ENCODE measurements around the gene ZNF70. TPM values are rescaled to one million over a fixed set of nuclear protein-coding genes. Genes with fewer than 3 reads are reported as not detected.
A peak's percentile ranks its signal among the peaks of the same experiment; 100 is the strongest.

The ZNF70 gene
- total RNA-seq, 1 donor from 2014 or later = 4.9 TPM

DNA sequence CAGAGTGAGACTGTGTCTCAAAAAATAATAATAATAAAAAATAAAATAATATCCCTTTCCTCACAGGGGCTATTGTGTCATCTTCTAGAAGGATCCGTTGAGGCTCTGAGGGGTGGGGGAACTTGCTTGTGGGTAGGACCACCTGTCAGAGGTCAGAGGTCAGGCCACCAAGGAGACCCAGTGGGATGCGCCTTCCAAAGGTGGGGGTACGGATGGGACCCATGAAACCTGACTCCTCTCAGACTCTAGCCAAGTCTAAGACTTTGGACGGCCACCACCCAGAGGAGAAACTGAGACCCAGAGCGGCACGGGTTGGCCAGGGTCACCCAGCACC lies 21.4 kb upstream of the ZNF70 start:
- intact Hi-C loops (cut with micrococcal nuclease) = loop anchor here (2.0 to 5.0 kb wide), 2 partner anchors 29 to 185 kb away; no protein-coding TSS in a partner anchor
- H3K4me3 Mint-ChIP-seq = peak overlapping the region; percentile 67
- no peak overlapping the region for H3K27ac Mint-ChIP-seq
- no peak for DNase-seq
- CTCF ChIA-PET = interaction anchor here (1.6 to 2.5 kb wide), 5 partner anchors 15 to 86 kb away, joined by 4 to 33 read pairs (median 5); partner anchors contain the start of gene SLC2A11
- POLR2A ChIA-PET = interaction anchor here (0.6 to 11.8 kb wide), 12 partner anchors 9 to 85 kb away, joined by 3 to 229 read pairs (median 4); partner anchors contain the start of genes DERL3, SLC2A11, SMARCB1 and VPREB3
- peaks cover 49% of the 10 kb centered on the region for H3K4me1 Mint-ChIP-seq
- no peaks in the 10 kb centered on the region for H3K9me3 Mint-ChIP-seq
- TF ChIP-seq, protein P1, sequence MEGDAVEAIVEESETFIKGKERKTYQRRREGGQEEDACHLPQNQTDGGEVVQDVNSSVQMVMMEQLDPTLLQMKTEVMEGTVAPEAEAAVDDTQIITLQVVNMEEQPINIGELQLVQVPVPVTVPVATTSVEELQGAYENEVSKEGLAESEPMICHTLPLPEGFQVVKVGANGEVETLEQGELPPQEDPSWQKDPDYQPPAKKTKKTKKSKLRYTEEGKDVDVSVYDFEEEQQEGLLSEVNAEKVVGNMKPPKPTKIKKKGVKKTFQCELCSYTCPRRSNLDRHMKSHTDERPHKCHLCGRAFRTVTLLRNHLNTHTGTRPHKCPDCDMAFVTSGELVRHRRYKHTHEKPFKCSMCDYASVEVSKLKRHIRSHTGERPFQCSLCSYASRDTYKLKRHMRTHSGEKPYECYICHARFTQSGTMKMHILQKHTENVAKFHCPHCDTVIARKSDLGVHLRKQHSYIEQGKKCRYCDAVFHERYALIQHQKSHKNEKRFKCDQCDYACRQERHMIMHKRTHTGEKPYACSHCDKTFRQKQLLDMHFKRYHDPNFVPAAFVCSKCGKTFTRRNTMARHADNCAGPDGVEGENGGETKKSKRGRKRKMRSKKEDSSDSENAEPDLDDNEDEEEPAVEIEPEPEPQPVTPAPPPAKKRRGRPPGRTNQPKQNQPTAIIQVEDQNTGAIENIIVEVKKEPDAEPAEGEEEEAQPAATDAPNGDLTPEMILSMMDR (IDR thresholded peaks at IDR 0.05) = no peak
- no peaks in the 10 kb centered on the region for H3K27me3 Mint-ChIP-seq
- H3K36me3 Mint-ChIP-seq (ENCODE audit: low read depth) = peaks cover 1% of the 10 kb centered on the region
- no peak for ATAC-seq (ENCODE audit: low read depth)

DNA sequence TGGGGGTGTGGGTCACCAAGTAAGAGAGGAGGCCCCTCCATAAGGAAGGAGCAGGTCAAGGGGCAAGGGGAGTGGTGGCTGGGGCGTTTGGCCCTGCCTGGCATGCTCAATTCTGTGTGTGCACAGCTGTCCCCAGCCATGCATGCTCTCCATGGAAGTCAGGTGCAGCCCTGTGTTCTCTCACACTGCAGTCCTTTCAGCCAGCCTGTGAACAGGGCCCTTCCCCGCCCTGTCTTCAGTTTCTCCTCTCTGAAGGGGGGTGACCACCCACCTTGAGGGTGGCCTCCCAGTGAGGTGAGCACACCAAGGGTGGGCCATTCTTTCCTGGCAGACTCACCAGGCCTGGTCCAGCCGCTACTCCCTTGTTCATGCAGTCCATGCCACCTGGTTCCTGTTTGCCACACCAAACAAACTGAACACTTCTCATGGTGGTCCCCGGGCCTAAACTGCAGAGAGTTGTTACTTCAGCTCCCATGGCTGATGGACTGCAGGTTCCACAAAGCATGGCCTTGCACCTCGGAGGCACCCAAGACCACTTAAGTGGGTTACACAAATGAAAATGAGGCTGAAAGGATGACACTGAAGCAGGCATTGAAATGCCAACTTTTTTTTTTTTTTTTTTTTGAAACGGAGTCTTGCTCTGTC lies 18.5 kb upstream of the ZNF70 start:
- H3K4me3 Mint-ChIP-seq = peak overlapping the region; percentile 57
- TF ChIP-seq, protein P1 (IDR thresholded peaks at IDR 0.05) = no peak
- peak overlapping the region; percentile 30 for H3K27ac Mint-ChIP-seq
- intact Hi-C loops (cut with micrococcal nuclease) = loop anchor here (5.0 to 10.0 kb wide), 3 partner anchors 52 to 227 kb away; no protein-coding TSS in a partner anchor
- ATAC-seq (ENCODE audit: low read depth) (no peak), DNase-seq (no peak)
- ChIA-PET POLR2A (interaction anchor here (0.7 to 11.8 kb wide), 7 partner anchors 16 to 88 kb away, joined by 4 to 229 read pairs (median 5); partner anchors contain the start of genes SLC2A11, VPREB3 and ZNF70), CTCF (interaction anchor here (0.7 to 4.0 kb wide), 3 partner anchors 57 to 80 kb away, joined by 4 to 31 read pairs (median 7); no protein-coding TSS in a partner anchor)
- H3K4me1 Mint-ChIP-seq = peaks cover 67% of the 10 kb centered on the region
- peaks cover 11% of the 10 kb centered on the region for H3K36me3 Mint-ChIP-seq (ENCODE audit: low read depth)
- no peaks in the 10 kb centered on the region for H3K9me3 Mint-ChIP-seq
- no peaks in the 10 kb centered on the region for H3K27me3 Mint-ChIP-seq

DNA sequence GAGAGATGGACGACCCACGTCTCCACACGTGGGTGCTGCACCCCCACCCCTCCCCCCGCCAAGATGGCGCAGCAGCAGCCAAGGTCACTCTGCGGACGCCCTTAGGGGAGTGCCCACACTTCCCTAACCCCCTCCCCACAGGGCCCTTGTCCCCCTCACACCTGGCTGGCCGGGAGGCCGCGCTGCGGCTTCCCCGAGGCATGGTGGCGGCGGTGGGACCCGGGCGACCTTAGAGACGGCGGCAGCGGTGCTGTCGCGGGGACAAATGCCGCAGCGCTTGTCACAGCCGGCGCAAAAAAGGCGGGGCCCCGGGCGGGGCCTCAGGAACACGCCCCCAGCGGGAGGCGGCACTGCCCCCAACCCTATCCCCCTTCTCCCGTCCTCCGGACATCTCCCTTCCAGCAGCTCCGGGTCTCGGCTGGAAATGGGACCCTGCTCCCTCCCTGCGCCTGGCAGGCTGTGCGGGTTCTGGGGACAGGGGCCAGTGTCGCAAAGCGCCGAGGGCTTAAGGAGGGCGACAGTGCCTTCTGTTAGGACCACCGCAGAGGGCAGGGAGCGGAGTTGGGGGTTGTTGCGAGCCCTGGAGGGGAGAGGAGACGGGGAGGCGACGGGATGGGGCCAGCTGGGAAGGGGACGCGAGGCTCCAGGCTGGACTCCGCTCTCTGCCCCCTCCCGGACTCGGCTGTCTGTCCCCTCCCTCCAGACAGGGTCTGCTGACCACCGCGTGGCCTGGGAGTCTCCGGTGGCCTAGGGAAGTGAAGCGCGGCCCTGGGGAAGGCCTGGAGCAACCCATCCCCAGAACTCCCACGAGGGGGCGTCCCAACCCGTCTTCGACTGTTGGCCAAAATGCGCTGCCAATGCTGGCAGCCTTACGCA lies 17.0 kb upstream of the ZNF70 start, which contains the start of gene CHCHD10:
CHCHD10 (minus strand) TSS at position 300 of the 876 bp plus-strand sequence; CDS start at position 202, 98 bp downstream.
- DNase-seq = peak; percentile 81
- TF ChIP-seq, protein P1 (IDR thresholded peaks at IDR 0.05) = no peak
- H3K9me3 Mint-ChIP-seq = no peaks in the 10 kb centered on the region
- ChIA-PET POLR2A (interaction anchor here (0.8 to 11.8 kb wide), 11 partner anchors 15 to 126 kb away, joined by 3 to 229 read pairs (median 4); partner anchors contain the start of genes DERL3, MIF, SLC2A11 and VPREB3), CTCF (interaction anchor here (0.7 to 4.0 kb wide), 3 partner anchors 82 to 177 kb away, joined by 4 to 31 read pairs (median 4); partner anchors contain the start of gene SLC2A11)
- no peaks in the 10 kb centered on the region for H3K27me3 Mint-ChIP-seq
- peaks cover 74% of the 10 kb centered on the region for H3K4me1 Mint-ChIP-seq
- H3K4me3 Mint-ChIP-seq = peak within 1 kb of the TSS; percentile 86
- intact Hi-C loops (cut with micrococcal nuclease) = loop anchor here (1.0 to 10.0 kb wide), 6 partner anchors 16 to 226 kb away; partner anchors contain the start of gene MIF
- H3K27ac Mint-ChIP-seq = peak within 1 kb of the TSS; percentile 73
- peak; percentile 66 for ATAC-seq (ENCODE audit: low read depth)
- H3K36me3 Mint-ChIP-seq (ENCODE audit: low read depth) = peaks cover 14% of the 10 kb centered on the region

DNA sequence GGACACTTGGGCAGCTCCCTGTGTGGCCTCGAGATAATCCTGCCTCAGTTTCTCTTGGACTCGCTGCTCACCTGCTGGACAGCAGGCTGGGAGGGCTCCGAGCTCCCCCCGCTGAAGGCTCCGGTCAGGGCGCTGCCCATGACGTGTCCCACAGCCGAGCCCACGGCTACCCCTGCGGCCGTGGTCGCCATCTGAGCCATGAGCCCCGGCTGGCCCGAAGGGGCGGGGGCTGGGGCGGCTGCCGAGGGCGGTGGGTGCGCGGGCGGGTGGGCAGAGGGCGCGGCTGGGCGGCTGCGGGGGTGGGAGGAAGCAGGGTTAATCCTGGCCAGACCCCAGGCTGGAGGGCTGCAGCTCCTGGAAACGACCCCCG lies 16.4 kb upstream of the ZNF70 start:
- H3K27me3 Mint-ChIP-seq = no peaks in the 10 kb centered on the region
- H3K27ac Mint-ChIP-seq = peak overlapping the region; percentile 50
- ATAC-seq (ENCODE audit: low read depth) (no peak), DNase-seq (no peak)
- TF ChIP-seq, protein P1 (IDR thresholded peaks at IDR 0.05) = no peak
- H3K4me3 Mint-ChIP-seq = peak overlapping the region; percentile 86
- H3K9me3 Mint-ChIP-seq = no peaks in the 10 kb centered on the region
- ChIA-PET POLR2A (interaction anchor here (0.6 to 11.8 kb wide), 11 partner anchors 14 to 90 kb away, joined by 3 to 229 read pairs (median 3); partner anchors contain the start of genes DERL3, SLC2A11, VPREB3 and ZNF70), CTCF (interaction anchor here (0.7 to 4.0 kb wide), 3 partner anchors 78 to 176 kb away, joined by 3 to 31 read pairs (median 4); no protein-coding TSS in a partner anchor)
- peaks cover 78% of the 10 kb centered on the region for H3K4me1 Mint-ChIP-seq
- H3K36me3 Mint-ChIP-seq (ENCODE audit: low read depth) = peaks cover 14% of the 10 kb centered on the region
- intact Hi-C loops (cut with micrococcal nuclease) = loop anchor here (5.0 to 10.0 kb wide), 3 partner anchors 50 to 225 kb away; no protein-coding TSS in a partner anchor

Measured in activated B cell treated with CpG ODN at 0.5 μM for 24 hours (primary cell).